AG08395 (cell line): Measurements from ENCODE around the gene THAP10.
A peak's percentile ranks its signal among the peaks of the same experiment; 100 is the strongest.

Source experiments
- DNase-seq: peaks from one replicate; pipeline ENCODE4 v3.0.0; 2012; ENCODE audit warnings: mixed read lengths, low spot score

THAP10 gene

GRCh38 chr15:70853973-70854665, 38.1 kb downstream of the THAP10 start, which contains the start of gene LARP6:
TSS of gene LARP6 (minus strand) at chr15:70854157. CDS start at chr15:70854088, 69 bp downstream.
- peak; percentile 65 for DNase-seq

GRCh38 chr15:70853318-70853972, 38.8 kb downstream of the THAP10 start:
- DNase-seq = peak; percentile 53

- DNase-seq = peak; percentile 76
Observed at GRCh38 chr15:70852501-70853317, 39.5 kb downstream of the THAP10 start.

GRCh38 chr15:70851889-70852288, 40.3 kb downstream of the THAP10 start:
- DNase-seq = no peak

- DNase-seq = no peak
Observed at GRCh38 chr15:70845602-70846360, 46.5 kb downstream of the THAP10 start.

DNA sequence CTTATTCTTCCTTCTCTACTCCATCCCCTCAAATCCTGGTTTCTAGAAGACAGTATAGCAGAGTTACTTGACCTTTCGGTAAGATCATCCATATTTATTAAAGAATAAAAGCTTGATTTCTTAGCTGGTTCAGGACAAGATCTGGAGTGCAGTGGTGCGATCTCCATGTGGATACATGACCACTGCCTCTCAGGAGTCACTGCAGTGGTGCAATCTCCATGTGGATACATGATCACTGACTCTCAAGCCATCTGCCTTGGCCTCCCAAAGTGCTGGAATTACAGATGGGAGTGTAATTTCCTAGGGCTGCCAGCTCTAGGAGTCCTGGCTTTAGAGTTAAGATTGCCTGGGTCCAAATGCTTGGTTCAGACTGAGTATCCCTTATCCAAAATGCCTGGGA, 54.8 kb downstream of the THAP10 start:
- no peak for DNase-seq

DNA sequence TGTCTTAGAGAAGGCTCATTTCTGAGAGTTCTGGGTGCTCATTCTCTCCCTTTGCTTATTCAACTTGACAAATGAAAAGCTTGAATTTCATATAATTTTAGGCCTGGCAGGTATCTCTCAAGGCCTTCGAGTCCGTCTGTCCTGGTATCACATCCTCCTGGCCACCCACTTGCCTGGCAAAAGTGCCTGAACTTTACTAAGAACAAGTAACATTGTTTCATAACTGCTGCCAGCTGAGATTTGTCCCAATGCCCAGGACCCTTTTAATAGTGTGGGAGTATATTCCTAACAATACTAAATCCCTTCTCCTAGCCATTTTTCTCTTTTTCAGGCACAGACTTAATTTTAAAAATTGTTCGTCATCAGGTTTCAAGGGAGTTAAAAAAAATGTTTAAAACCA, 56.4 kb downstream of the THAP10 start:
- DNase-seq = no peak

DNA sequence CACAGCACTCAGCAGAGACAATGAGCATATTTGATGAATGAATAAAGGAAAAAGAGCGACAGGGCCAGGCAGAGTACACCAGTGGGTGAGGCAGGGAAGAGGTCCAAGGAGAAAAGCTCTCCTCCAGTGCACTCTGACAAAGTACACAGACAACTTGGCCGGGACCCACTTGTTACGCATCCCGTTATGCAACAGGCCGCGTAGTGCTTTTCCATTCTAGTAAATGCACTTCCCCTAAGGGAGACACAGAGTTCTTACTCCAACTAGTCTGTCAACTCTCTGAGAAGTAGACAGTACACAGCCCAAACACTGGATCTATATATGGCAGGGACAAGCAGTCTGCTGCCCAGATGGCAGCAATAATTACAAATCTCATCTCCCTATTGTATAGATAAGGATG, 56.8 kb downstream of the THAP10 start:
- no peak for DNase-seq

DNA sequence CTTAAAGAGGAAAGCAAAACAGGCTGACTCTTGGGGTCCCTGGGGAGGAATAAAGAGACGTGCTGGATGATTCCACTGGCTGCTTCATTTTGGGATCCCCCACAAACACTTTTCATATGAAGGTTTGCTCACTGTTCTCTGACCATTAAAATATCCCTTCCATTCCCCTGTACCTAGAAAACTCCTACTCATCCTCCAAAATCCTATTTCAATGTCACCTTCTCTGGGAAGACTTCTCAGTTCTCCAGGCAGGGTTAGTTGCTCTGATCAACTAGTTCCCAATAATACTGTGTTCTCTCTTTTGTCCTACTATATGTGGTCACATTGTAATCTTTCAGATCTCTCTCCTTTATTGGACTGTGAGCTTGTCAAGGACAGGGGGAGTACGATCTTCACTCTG, 57.2 kb downstream of the THAP10 start:
- DNase-seq = no peak

DNA sequence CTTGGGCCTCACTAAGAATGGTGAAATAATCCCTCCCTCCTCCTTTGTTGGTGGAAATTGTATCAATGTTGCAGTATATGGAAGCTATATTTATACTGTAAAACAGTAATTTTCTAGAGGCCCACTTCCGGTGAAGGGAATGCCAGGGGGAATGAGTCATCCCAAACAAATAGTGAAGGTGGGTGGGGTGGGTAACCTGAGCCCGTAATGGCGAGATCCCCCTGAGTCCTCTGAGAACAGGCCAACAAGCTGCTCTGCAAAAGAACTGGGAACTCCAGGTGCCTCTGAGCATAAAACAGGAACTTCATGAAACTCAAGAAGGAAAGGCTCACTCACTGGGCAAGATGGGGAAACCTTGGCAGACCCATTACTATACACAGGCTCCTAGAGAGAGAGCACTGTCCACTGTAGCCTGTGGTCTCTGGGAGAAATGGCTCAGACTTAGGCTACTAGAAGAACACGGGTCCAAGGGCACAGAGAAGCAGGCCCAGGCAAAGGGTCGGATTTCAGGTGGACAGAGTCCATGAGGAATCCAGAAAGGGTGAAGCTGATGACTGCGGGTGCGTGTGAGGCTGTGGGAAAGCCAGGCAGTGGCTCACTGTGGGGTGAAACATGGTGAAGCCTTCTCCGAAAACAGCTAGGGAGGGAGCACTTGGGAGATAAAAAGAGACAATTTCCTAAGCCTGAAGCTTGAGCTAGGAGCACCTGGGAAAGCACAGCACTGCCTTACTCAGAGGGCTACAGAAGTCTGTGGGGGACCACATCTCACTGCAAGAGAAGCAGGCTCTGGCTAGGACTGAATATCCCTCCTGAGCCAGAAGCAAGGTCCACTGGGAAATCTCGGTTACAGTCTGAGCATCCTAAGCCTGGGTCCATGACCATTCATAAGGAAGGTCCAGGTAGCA, 58.1 kb downstream of the THAP10 start:
- peak; percentile 52 for DNase-seq

DNA sequence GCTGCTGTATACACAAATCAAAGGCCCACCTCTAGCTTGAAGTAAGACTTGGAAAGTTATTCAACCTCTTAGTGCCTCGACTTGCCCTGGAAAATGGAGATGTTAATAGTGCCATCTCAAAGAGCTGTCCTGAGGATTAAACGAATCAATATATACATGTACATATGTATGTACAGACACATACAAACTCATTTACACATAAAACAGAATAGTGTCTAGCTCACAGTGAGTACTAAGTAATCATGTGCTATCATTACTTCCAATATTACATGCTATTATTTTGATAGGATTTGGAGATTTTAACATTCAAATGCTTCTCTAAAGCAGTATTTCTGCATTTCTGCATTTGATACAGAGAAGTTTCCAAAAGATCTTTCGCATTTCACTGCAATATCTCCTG, 58.8 kb downstream of the THAP10 start:
- no peak for DNase-seq

DNA sequence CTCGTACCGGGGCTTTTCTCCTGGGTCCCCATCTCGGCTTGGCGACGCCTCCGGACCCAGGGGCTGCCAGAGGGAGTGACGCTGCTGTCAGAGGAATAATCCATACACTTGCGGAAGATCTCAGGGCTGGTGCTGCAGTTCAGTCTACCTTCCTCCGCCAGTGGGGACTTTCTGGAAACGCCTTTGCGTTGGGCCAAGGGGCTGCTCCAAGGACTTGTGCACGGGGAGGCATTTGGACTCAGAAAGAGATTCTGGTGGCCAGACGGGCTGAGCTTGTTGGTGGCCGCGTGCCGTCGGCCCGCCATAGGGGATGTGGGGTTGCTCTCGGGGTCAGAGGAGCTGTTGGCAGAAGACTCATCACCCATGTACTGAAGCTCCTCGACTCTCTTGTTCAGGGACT, 60.1 kb downstream of the THAP10 start:
- DNase-seq = no peak
